H4 (cell line): ENCODE measurements around the gene HSPA12B. TPM values are rescaled to one million over a fixed set of nuclear protein-coding genes. Genes with fewer than 3 reads are reported as not detected.

Experiments used
- DNase-seq: peaks from one replicate; pipeline ENCODE4 v3.0.0-alpha.2; 2015; ENCODE audit warnings: low spot score
- total RNA-seq: library from RNA; depleted of rRNA; stranded (reverse); fragments of >200 nt; shearing (Covaris generic); gene quantifications from 2 replicates; pipeline ENCODE4 v1.2.3, GENCODE V29; 2014

HSPA12B gene
- total RNA-seq, 1 experiment from 2014 or later: 0.12 TPM

- DNase-seq: no peak
Observed at GRCh38 chr20:3705491-3705969, 27.0 kb upstream of the HSPA12B start.

- DNase-seq: no peak
Observed at GRCh38 chr20:3705970-3706739, 26.3 kb upstream of the HSPA12B start.

- DNase-seq: no peak
Observed at GRCh38 chr20:3706774-3707507, 25.5 kb upstream of the HSPA12B start.

- DNase-seq: no peak
Observed at GRCh38 chr20:3707508-3707899, 25.0 kb upstream of the HSPA12B start.

- no peak for DNase-seq
Observed at GRCh38 chr20:3710011-3710466, 22.4 kb upstream of the HSPA12B start.

- peak; percentile 37 for DNase-seq
Observed at GRCh38 chr20:3710703-3711483, 21.6 kb upstream of the HSPA12B start.

GRCh38 chr20:3711484-3711941, 21.0 kb upstream of the HSPA12B start:
- DNase-seq: no peak

GRCh38 chr20:3712279-3712873, 20.1 kb upstream of the HSPA12B start, which contains the start of gene SIGLEC1:
Gene SIGLEC1 (minus strand): TSS chr20:3712600. CDS start chr20:3707128, 5,472 bp downstream.
- DNase-seq: no peak

GRCh38 chr20:3714092-3714491, 18.4 kb upstream of the HSPA12B start:
- no peak for DNase-seq

- DNase-seq: peak; percentile 42
Observed at GRCh38 chr20:3716195-3716834, 16.2 kb upstream of the HSPA12B start.

GRCh38 chr20:3719046-3719445, 13.4 kb upstream of the HSPA12B start:
- DNase-seq: no peak

GRCh38 chr20:3720068-3720467, 12.4 kb upstream of the HSPA12B start:
- no peak for DNase-seq

GRCh38 chr20:3720626-3721025, 11.9 kb upstream of the HSPA12B start:
- no peak for DNase-seq

GRCh38 chr20:3721912-3722311, 10.6 kb upstream of the HSPA12B start:
- no peak for DNase-seq

- no peak for DNase-seq
Observed at GRCh38 chr20:3723284-3723683, 9.2 kb upstream of the HSPA12B start.

GRCh38 chr20:3724356-3724755, 8.1 kb upstream of the HSPA12B start:
- DNase-seq: no peak

GRCh38 chr20:3727401-3728021, 5.0 kb upstream of the HSPA12B start:
- peak; percentile 37 for DNase-seq

GRCh38 chr20:3728354-3728753, 4.1 kb upstream of the HSPA12B start:
- no peak for DNase-seq

GRCh38 chr20:3728876-3729275, 3.6 kb upstream of the HSPA12B start:
- no peak for DNase-seq

- no peak for DNase-seq
Observed at GRCh38 chr20:3729378-3729777, 3.1 kb upstream of the HSPA12B start.
